C4-2B (cell line): ENCODE data around the gene NMRAL1.

Source experiments
- H3K27ac ChIP-seq: fragments of 450-650 bp; 2 replicates; pipeline ENCODE4 v1.5.1; 2017
- CTCF ChIP-seq: fragments of 450-650 bp; conservative IDR thresholded peaks from 2 replicates; pipeline ENCODE4 v1.5.1; 2017; ENCODE audit warnings: mild to moderate bottlenecking
- ZFX ChIP-seq: fragments of 450-650 bp; IDR thresholded peaks from 2 replicates; pipeline ENCODE4 v1.6.1; 2017

Gene NMRAL1

GRCh38 chr16:4474192-4474961 lies at the start of gene NMRAL1:
NMRAL1 (minus strand) TSS chr16:4474625; CDS start chr16:4474132, 493 bp downstream.
- peak within 1 kb of the TSS; percentile 97 for H3K27ac ChIP-seq
- TF ChIP-seq ZFX: peak; percentile 35; the same call in 1 of the 2 replicates
- TF ChIP-seq CTCF: no peak; the same call in 1 of the 2 replicates

GRCh38 chr16:4523686-4524085 lies 49.3 kb upstream of the NMRAL1 start:
- H3K27ac ChIP-seq: no peak overlapping the region
- TF ChIP-seq ZFX (no peak), CTCF (no peak)

- TF ChIP-seq ZFX (no peak), CTCF (no peak)
Observed at GRCh38 chr16:4522051-4522581, 47.7 kb upstream of the NMRAL1 start.

GRCh38 chr16:4520913-4521312 lies 46.5 kb upstream of the NMRAL1 start:
- no peak for TF ChIP-seq CTCF
- no peak for TF ChIP-seq ZFX
- no peak overlapping the region for H3K27ac ChIP-seq

More at GRCh38 chr16:4522051-4522581, 47.7 kb upstream of the NMRAL1 start:
- H3K27ac ChIP-seq: no peak overlapping the region

GRCh38 chr16:4519274-4520058 lies 45.0 kb upstream of the NMRAL1 start:
- H3K27ac ChIP-seq: no peak overlapping the region

GRCh38 chr16:4517812-4518680 lies 43.6 kb upstream of the NMRAL1 start:
- no peak overlapping the region for H3K27ac ChIP-seq
- TF ChIP-seq ZFX: no peak
- TF ChIP-seq CTCF: no peak; the same call in 1 of the 2 replicates

More at GRCh38 chr16:4519274-4520058, 45.0 kb upstream of the NMRAL1 start:
- TF ChIP-seq CTCF (no peak), ZFX (no peak)
